H1 (cell line): ENCODE data around the gene SLC12A7. TPM values are rescaled to one million over a fixed set of nuclear protein-coding genes. Genes with fewer than 3 reads are reported as not detected.
A peak's percentile ranks its signal among the peaks of the same experiment; 100 is the strongest.

Source experiments
- CTCF ChIA-PET: fragments of 300-600 bp; sonication (Branson Sonifier 250); formaldehyde crosslinking; loops from one replicate; lab custom pipeline; 2021; ENCODE audit not compliant: partially characterized antibody; lab: Charles Lee
- POLR2A ChIA-PET: fragments of 300-600 bp; sonication (Branson Sonifier 250); formaldehyde crosslinking; loops from one replicate; lab custom pipeline; 2021; ENCODE audit warnings: inconsistent platforms; ENCODE audit not compliant: partially characterized antibody; lab: Charles Lee
- DNase-seq, 2 experiments: peaks; one replicate each; pipeline versions ENCODE4 v3.0.0 to v3.0.0-alpha.2; 2010 to 2022; ENCODE audit warnings: low spot score in 2 of 2, low read depth in 1 of 2, mixed read lengths in 1 of 2
- FAIRE-seq: peaks from 2 replicates; lab custom pipeline; 2011; peaks lifted over from hg19 to GRCh38; lab: Jason Lieb, UNC
- H2AFZ ChIP-seq: 2 replicates; pipeline ENCODE4 v1.8.1; 2012; ENCODE audit warnings: low read length, inconsistent platforms
- H2AK5ac ChIP-seq: 2 replicates; pipeline ENCODE4 v1.6.1; 2013; ENCODE audit warnings: low read depth, low read length
- H2BK120ac ChIP-seq: replicated peaks from 2 replicates; pipeline ENCODE3; 2013; ENCODE audit warnings: low read depth, low read length, inconsistent platforms
- H2BK12ac ChIP-seq: 2 replicates; pipeline ENCODE4 v1.6.1; 2013; ENCODE audit warnings: low read depth, low read length
- H2BK15ac ChIP-seq: 2 replicates; pipeline ENCODE4 v1.6.1; 2013; ENCODE audit warnings: low read length
- H2BK20ac ChIP-seq: 2 replicates; pipeline ENCODE4 v1.6.1; 2013; ENCODE audit warnings: low read length
- H2BK5ac ChIP-seq: 2 replicates; pipeline ENCODE4 v1.6.1; 2013; ENCODE audit warnings: low read depth, low read length
- H3K14ac ChIP-seq: 2 replicates; pipeline ENCODE4 v1.6.1; 2013; ENCODE audit warnings: inconsistent platforms; ENCODE audit not compliant: insufficient read length
- H3K18ac ChIP-seq: 2 replicates; pipeline ENCODE4 v1.6.1; 2013; ENCODE audit warnings: low read length; ENCODE audit errors: extremely low read depth
- H3K23ac ChIP-seq: 2 replicates; pipeline ENCODE4 v1.6.1; 2013; ENCODE audit warnings: inconsistent platforms; ENCODE audit not compliant: insufficient read length
- H3K23me2 ChIP-seq: 2 replicates; pipeline ENCODE4 v1.6.1; 2013; ENCODE audit warnings: low read depth, low read length
- H3K27ac ChIP-seq: 2 replicates; pipeline ENCODE4 v1.6.1; 2011; ENCODE audit warnings: low read depth, low read length, inconsistent platforms
- H3K27me3 ChIP-seq, 4 experiments: replicated peaks in 1 of 4; 1 replicate in 1 of 4; 2 replicates in 3 of 4; pipeline versions ENCODE4 v1.6.1 to v1.8.1; 2011 to 2013; ENCODE audit warnings: low read length in 3 of 4, mild to moderate bottlenecking in 3 of 4, inconsistent platforms in 2 of 4, mixed read lengths in 2 of 4, moderate library complexity in 1 of 4; ENCODE audit not compliant: control insufficient read depth in 3 of 4, insufficient read depth in 3 of 4; ENCODE audit errors: extremely low read depth in 1 of 4
- H3K36me3 ChIP-seq, 4 experiments: 2 replicates each; pipeline versions ENCODE4 v1.6.1 to v1.8.1; 2011 to 2013; ENCODE audit warnings: mild to moderate bottlenecking in 4 of 4, low read length in 3 of 4, moderate library complexity in 2 of 4, control low read depth in 1 of 4, inconsistent platforms in 1 of 4; ENCODE audit not compliant: insufficient read depth in 4 of 4, control insufficient read depth in 2 of 4
- H3K4ac ChIP-seq: replicated peaks from 2 replicates; pipeline ENCODE3; 2013; ENCODE audit warnings: low read length, low read depth, mixed read lengths, inconsistent platforms; ENCODE audit not compliant: insufficient read length
- H3K4me1 ChIP-seq, 4 experiments: replicated peaks in 1 of 4; 1 replicate in 1 of 4; 2 replicates in 3 of 4; pipeline versions ENCODE4 v1.6.1 to v1.8.1; 2011 to 2013; ENCODE audit warnings: low read length in 3 of 4, inconsistent platforms in 2 of 4, mixed read lengths in 1 of 4; ENCODE audit not compliant: insufficient read depth in 4 of 4, control insufficient read depth in 3 of 4
- H3K4me2 ChIP-seq, 2 experiments: 2 replicates each; pipeline versions ENCODE4 v1.6.1 to v1.8.1; 2011 to 2013; ENCODE audit warnings: low read depth in 2 of 2, low read length in 2 of 2, control low read depth in 1 of 2, inconsistent platforms in 1 of 2, mild to moderate bottlenecking in 1 of 2; ENCODE audit not compliant: insufficient read depth in 1 of 2
- H3K4me3 ChIP-seq, 4 experiments: fragments of 200-600, 300-600 bp in 1 of 4; sonication (generic), shearing (Covaris generic), sonication (Bioruptor Twin) in 1 of 4; 2 replicates each; pipeline versions ENCODE4 v1.5.1 to v1.8.1; 2011 to 2016; ENCODE audit warnings: low read length in 4 of 4, low read depth in 3 of 4, control low read depth in 2 of 4, inconsistent platforms in 2 of 4, mild to moderate bottlenecking in 2 of 4, mixed read lengths in 1 of 4, moderate library complexity in 1 of 4; ENCODE audit not compliant: insufficient read depth in 2 of 4; ENCODE audit errors: extremely low read depth in 1 of 4
- H3K56ac ChIP-seq: replicated peaks from 2 replicates; pipeline ENCODE3; 2013; ENCODE audit warnings: low read depth, mild to moderate bottlenecking, mixed read lengths, low read length, inconsistent platforms; ENCODE audit not compliant: insufficient read length
- H3K79me1 ChIP-seq: 2 replicates; pipeline ENCODE4 v1.6.1; 2013; ENCODE audit warnings: low read depth, low read length, control low read depth
- H3K79me2 ChIP-seq, 2 experiments: 2 replicates each; pipeline versions ENCODE4 v1.6.1 to v1.8.1; 2012 to 2013; ENCODE audit warnings: low read length in 2 of 2, mild to moderate bottlenecking in 2 of 2, inconsistent platforms in 1 of 2; ENCODE audit not compliant: insufficient read depth in 2 of 2, control insufficient read depth in 1 of 2
- H3K9ac ChIP-seq, 4 experiments: replicated peaks in 1 of 4; 1 replicate in 1 of 4; 2 replicates in 3 of 4; pipeline versions ENCODE4 v1.6.1 to v1.8.1; 2011 to 2013; ENCODE audit warnings: low read depth in 3 of 4, low read length in 3 of 4, control low read depth in 2 of 4, mild to moderate bottlenecking in 2 of 4, moderate library complexity in 2 of 4, inconsistent platforms in 1 of 4; ENCODE audit errors: extremely low read depth in 1 of 4
- H3K9me3 ChIP-seq, 2 experiments: 2 replicates each; pipeline versions ENCODE4 v1.6.1 to v1.8.1; 2012 to 2013; ENCODE audit warnings: mild to moderate bottlenecking in 2 of 2, moderate library complexity in 2 of 2, control low read depth in 1 of 2, inconsistent platforms in 1 of 2, low read depth in 1 of 2, low read length in 1 of 2, mixed read lengths in 1 of 2; ENCODE audit not compliant: insufficient read depth in 2 of 2
- H4K20me1 ChIP-seq, 2 experiments: replicated peaks in 1 of 2; 2 replicates each; pipeline versions ENCODE3 to v1.8.1; 2011 to 2013; ENCODE audit warnings: inconsistent platforms in 2 of 2, low read length in 2 of 2, mild to moderate bottlenecking in 1 of 2; ENCODE audit not compliant: insufficient read depth in 2 of 2, control insufficient read depth in 1 of 2
- H4K5ac ChIP-seq: 2 replicates; pipeline ENCODE4 v1.6.1; 2013; ENCODE audit warnings: low read length, low read depth, mixed read lengths, inconsistent platforms; ENCODE audit not compliant: insufficient read length
- H4K8ac ChIP-seq: 2 replicates; pipeline ENCODE4 v1.8.0; 2013; ENCODE audit warnings: mild to moderate bottlenecking, moderate library complexity, low read length, inconsistent platforms; ENCODE audit not compliant: insufficient read depth; ENCODE audit errors: extremely low read depth
- H4K91ac ChIP-seq: replicated peaks from 2 replicates; pipeline ENCODE3; 2013; ENCODE audit warnings: low read length, mixed read lengths, inconsistent platforms; ENCODE audit not compliant: insufficient read length
- TCF12 ChIP-seq: IDR thresholded peaks from 2 replicates; pipeline ENCODE4 v1.6.1; 2011; ENCODE audit warnings: low read depth, mild to moderate bottlenecking, low read length
- WGBS, 2 experiments: shearing (Covaris generic) in 1 of 2; methylation state at CpG; one replicate each; pipeline versions ENCODE4 v1.1.6 to v1.1.7; 2013 to 2015; ENCODE audit warnings: low lambda C conversion rate in 2 of 2, mixed read lengths in 2 of 2, inconsistent platforms in 1 of 2, low coverage in 1 of 2, missing lambda C conversion rate in 1 of 2; ENCODE audit not compliant: insufficient replicate concordance in 2 of 2, insufficient coverage in 1 of 2, insufficient read length in 1 of 2; ENCODE audit errors: extremely low coverage in 1 of 2, missing lambda C conversion rate in 1 of 2; 5-methylcytosine and 5-hydroxymethylcytosine counted together
- polyA plus RNA-seq, 7 experiments: library from polyadenylated mRNA; depleted of rRNA in 3 of 7; stranded (reverse) in 5 of 7; unstranded in 2 of 7; fragments of >200 nt in 5 of 7; fragments of 200-250 nt in 2 of 7; gene quantifications; 1 replicate in 5 of 7; 2 replicates in 1 of 7; 4 replicates in 1 of 7; pipeline versions ENCODE4 v1.2.1 to v1.2.3, GENCODE V29; 2011 to 2013; ENCODE audit warnings: missing spikeins in 2 of 7, mixed read lengths in 2 of 7
- total RNA-seq: library from RNA; stranded (reverse); fragmentation: NEBNext Ultra II Directional; extraction: Animal tissue kit (Norgen Biotek cat#: 25700); gene quantifications from 2 replicates; pipeline ENCODE4 v1.2.1, GENCODE V29; 2021

SLC12A7 gene
- total and polyA plus RNA-seq, 2 of the 8 experiments (the other 6 are each of a cell fraction or from before 2014, with no cell fraction given) = 23.5 to 39.7 TPM

DNA sequence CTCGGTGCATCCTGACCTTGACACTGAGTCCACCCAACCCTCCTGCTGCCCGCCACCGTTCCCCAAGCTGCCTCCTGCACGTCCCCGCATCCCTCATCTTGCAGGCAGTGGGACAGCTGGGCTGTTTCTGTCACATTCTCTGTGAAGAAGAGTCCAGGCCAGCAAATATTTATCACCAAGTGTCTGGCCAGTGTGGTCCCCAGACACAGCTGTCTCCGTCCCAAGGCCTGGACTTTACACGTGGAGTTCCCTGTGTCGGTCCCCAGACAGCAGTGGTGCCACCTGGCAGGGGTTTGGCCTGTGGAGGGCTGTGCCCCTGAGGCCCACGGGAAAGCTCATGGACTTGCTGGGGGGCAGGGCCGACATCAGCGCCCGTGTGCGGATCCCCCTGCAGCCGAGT is 9.2 kb upstream of the SLC12A7 start:
- Histone ChIP-seq H3K9ac (no peak overlapping the region), H3K56ac (no peak overlapping the region), H3K4me1 (peaks cover 0 to 8% (median 5%) of the 10 kb centered on the region in 4 experiments; a peak in 4 of 7 replicates), H4K5ac (no peak overlapping the region), H3K23ac (no peak overlapping the region), H2BK120ac (no peak overlapping the region), H3K27me3 (no peaks in the 10 kb centered on the region), H4K20me1 (no peaks in the 10 kb centered on the region), H2BK20ac (no peak overlapping the region), H3K23me2 (no peaks in the 10 kb centered on the region), H3K79me1 (no peaks in the 10 kb centered on the region), H3K18ac (no peak overlapping the region), H4K91ac (no peak overlapping the region), H3K79me2 (no peaks in the 10 kb centered on the region), H3K14ac (no peak overlapping the region), H3K4me2 (no peak overlapping the region), H3K4ac (no peak overlapping the region), H2BK5ac (no peak overlapping the region), H3K4me3 (no peak overlapping the region), H2AK5ac (no peak overlapping the region), H3K27ac (no peak overlapping the region), H2BK15ac (no peak overlapping the region), H4K8ac (no peak overlapping the region), H3K9me3 (peaks cover 0 to 4% of the 10 kb centered on the region in 2 experiments; a peak in 1 of 4 replicates), H3K36me3 (no peaks in the 10 kb centered on the region), H2AFZ (no peak overlapping the region), H2BK12ac (0 out of 2 replicates have a peak overlapping the region, but pooled peaks have one; percentile 1)
- POLR2A ChIA-PET = no interaction called here
- 92% methylated on average over 14 of the region's 14 CpGs; no CpG with 5 or more reads in 1 of the 2 experiments for WGBS, 2 experiments
- TF ChIP-seq TCF12 = no peak
- CTCF ChIA-PET = interaction anchor here (0.6 to 1.3 kb wide), 3 partner anchors 13 to 207 kb away, joined by 3 to 4 read pairs (median 3); no protein-coding TSS in a partner anchor
- FAIRE-seq (no peak), DNase-seq (no peak)
